ENCODE data around the gene MYRIP. TPM values are rescaled to one million over a fixed set of nuclear protein-coding genes. Genes with fewer than 3 reads are reported as not detected.
"Not testable (repeated sequence)": the region's sequence is repeated elsewhere in the genome, so short reads cannot be mapped to it uniquely, and the experiment has no call there.

The MYRIP gene
- total RNA-seq, 1 donor from 2014 or later = 0.70 TPM

DNA sequence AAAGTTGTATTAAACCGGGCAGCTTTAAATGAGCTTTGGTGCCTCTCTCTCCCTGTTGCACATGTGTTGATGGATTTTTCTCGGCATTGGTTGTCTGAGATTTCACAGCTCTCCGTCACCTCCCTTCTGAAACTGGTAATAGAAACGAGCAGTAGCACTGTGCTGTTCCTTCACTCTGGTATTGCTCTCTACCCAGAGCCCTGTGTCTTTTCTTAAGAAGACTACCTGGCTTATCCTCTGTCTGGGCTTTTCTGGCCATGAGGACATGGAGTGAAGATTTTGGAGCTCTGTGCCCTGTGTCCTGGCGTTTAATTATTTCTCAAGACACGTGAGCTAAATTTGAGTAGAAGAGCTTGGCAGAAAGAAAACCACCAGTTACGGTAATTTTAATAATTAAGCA is 290.5 kb downstream of the MYRIP start:
- intact Hi-C loops (cut with DNase I) = no loop called here

DNA sequence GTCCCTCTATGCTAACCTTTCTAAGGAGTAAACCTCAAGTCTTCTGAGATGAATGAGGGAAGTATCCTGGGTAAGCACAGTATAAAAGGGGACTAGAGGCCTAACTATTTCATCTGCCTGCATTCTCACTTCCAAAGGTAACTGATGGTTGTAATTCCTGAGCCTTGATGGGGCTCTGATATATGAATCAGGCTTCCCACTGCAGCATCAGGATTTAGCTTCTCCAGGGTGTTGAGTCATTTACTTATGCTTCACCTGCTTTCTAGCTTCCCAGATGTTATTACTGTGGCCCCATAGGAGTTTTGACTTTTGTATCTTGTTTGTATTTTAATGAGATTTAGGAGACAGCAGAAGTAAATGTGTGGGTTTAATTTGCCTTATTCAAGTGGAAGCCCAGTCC is 292.8 kb downstream of the MYRIP start:
- intact Hi-C loops (cut with DNase I) = no loop called here
- no peak for DNase-seq (ENCODE audit: low spot score)

More for the DNA sequence above, 290.5 kb downstream of the MYRIP start:
- DNase-seq (ENCODE audit: low spot score) = no peak

DNA sequence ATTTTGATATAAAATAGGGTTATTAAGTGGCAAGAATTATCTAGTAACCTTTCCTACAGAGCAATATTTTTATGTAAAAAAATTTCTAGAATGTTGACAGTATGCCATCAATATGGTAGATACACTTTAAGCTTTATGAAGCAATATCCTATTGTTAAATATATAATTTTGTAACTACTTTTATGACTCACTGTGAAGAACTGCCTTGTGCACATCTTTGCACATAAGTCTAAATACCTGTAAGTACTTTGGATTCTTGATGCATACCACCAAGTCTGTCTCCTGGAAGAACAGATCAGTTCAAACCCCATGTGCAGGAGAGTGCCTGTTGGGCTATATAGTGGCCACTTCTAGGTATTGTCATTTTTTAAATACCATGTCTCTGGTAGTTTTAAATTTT is 294.4 kb downstream of the MYRIP start:
- intact Hi-C loops (cut with DNase I) = no loop called here
- DNase-seq (ENCODE audit: low spot score) = no peak

DNA sequence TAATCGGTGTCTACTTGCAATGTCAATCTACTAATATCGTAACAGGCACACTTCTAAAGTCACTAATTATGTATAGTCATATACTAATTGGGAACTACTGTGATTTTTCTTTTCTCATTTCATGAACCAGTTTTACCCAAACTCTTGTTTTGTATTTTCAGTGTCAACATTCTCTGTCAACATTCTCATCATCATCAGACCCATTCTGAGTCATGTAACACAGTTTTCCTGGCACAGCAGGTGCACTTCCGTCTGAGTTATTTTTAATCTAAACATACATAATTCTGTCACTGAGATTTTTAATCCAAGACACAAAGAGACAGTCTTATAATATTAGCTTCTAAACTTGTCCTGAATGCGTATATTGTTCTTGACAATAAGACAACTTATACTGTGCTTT is 295.0 kb downstream of the MYRIP start:
- DNase-seq (ENCODE audit: low spot score) = no peak
- intact Hi-C loops (cut with DNase I) = no loop called here

DNA sequence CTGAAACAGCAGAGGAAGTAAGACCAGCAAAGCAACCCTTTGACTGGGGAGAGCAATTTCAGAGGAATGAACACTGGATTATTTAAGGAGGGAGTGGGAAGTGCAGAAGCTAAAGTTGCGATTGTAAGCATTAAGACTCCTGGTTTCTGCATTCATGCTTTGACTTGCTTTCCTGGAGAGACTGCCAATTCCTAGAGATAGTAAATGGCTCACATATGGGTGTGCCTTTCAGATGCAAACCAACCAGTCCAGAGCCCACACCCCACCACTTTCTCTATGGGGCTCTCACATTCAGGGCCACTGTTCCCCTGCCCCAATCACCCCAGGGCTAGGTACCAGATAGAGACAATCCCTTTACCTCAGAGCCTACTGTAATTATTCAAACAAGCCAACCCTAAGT is 299.2 kb downstream of the MYRIP start:
- DNase-seq (ENCODE audit: low spot score) = no peak
- intact Hi-C loops (cut with DNase I) = no loop called here

DNA sequence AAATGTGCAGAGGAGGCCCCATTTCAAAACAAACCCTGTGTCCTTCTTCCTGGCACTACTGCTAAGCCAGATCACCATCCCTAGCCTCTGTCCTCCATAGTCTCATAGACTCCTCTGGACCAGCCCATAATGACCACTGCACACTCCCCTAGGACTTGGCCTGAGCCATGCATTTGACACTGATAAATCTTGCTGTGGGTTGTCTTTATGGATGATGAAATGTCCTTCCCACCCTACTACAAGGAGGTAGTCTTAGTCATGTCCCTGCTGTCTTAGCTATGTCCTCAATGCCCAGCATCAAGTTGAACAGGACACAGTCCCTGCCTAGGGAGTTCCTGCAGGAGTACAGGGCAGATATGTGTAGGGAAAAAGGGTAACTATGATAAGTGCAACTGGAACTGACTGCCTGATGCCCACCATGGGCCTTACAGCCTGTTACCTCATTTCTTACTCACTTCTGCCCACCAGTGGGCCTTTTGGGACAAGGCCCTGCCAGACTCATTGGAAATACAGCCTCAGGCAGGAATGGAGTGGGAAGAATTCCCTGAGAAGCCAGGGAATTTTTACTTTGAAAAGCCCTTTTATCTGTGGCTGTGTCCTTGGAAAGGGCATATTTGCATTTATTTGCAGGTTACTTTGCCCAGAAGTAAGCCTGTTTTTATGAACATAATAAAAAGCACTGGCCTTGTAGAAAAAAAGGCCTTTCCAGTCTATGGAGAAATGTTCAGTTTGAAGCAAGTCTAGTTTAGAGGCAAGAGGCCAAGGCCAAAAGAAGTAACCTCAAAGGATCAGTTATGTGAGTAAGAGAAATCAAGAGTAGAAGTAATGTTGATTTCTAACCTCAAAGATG is 300.5 kb downstream of the MYRIP start:
- DNase-seq (ENCODE audit: low spot score) = no peak
- intact Hi-C loops (cut with DNase I) = no loop called here

DNA sequence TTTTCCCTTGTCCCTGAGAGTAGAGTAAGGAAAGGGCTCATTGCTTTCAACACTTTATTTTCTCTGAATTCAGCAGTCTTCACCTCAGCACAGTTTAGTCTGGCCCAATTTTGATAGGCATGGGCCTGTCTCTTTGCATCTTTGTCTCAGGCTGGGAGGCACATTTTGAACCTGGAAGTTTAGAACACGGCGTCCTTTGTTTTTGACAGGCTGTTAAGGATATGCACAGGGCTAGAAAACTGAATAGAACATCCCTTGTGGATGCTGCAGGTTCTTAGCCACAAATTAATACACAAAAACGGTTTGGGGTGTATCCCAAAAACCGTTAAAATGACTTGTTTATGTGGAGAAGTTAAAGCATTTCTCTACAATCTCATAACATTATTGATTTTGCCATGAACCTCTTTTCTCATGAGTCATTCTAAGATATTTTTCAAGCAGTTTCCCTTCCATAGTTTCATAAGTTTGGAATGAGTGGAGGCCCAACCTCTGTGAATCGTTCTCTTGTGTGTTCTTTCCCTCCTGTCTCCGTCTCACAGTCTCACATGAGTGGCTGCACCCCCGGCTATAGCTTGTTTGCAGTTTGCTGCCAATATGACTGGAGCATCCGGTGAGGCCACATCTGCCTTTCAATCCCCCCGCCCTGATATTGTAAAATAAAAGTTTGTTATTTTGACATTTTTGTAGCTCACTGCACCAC is 307.2 kb downstream of the MYRIP start:
- intact Hi-C loops (cut with DNase I) = no loop called here
- DNase-seq (ENCODE audit: low spot score) = no peak

- DNase-seq (ENCODE audit: low spot score) = no peak
- intact Hi-C loops (cut with DNase I) = no loop called here
Measured at GRCh38 chr3:40118091-40118490, 308.7 kb downstream of the MYRIP start.

DNA sequence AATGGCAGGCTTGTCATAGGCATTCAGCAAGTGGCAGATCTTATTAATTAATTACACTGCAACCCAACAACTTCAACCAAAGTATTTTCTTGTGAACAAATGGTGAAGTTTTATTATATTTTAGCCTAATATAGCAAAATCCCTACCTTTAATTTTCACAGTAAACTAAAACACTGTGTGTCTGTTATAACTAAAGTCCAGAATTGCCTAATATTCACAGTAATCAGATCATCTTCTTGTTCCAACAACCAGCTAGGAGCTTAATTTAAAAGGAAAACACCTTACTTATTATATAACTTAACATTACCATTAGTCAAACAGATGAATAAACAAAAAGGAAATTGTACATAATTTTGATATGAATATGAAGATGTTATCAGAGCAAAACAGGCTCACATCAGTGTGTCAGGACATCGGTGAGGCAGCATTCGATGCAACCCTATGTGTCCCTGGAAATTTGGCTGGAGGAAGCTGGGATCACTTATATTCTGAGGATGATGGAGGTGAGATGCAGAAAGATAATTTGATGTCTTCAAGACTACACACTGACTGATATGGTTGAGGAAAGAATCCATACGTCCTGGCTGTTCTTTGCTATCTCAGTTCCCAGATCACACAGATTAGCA is 310.8 kb downstream of the MYRIP start:
- intact Hi-C loops (cut with DNase I) = no loop called here
- DNase-seq (ENCODE audit: low spot score) = no peak

DNA sequence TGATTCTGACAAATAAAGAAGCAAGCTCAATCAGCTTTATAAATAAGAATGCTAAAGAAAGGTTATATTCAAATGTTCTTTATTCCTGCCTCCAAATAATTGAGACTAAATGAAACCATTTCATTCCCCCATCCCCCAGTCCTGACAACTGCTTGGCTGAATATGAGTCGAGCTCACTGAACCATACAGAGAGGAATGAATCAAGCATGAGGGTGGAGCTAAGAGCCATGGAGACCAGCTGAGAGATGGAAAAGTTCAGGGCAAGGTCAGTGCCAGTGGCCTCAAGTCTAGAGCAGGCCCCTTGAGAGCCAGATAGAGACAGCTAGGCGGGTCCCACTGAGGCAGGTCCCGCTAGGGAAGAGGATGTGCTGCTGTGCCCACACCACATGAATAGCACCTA is 311.4 kb downstream of the MYRIP start:
- intact Hi-C loops (cut with DNase I) = no loop called here

DNA sequence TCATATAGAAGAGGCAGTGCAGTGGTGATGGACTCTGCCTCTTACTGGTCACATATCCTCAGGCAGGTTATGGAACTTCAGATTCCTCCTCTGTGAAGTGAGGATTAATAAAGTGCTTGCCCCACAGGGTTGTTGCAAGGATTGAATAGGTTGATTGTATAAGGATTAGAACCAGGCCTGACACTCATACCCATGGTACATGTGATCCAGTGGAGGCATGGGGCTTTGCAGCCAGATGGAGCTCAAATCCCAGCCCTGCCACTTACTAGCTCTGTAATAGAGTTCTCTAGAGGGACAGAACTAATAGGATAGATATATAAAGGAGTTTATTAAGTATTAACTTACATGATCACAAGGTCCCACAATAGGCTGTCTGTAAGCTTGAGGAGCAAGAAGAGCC is 315.5 kb downstream of the MYRIP start:
- intact Hi-C loops (cut with DNase I) = no loop called here
- DNase-seq (ENCODE audit: low spot score) = no peak

More for the DNA sequence above, 311.4 kb downstream of the MYRIP start:
- DNase-seq (ENCODE audit: low spot score) = no peak

DNA sequence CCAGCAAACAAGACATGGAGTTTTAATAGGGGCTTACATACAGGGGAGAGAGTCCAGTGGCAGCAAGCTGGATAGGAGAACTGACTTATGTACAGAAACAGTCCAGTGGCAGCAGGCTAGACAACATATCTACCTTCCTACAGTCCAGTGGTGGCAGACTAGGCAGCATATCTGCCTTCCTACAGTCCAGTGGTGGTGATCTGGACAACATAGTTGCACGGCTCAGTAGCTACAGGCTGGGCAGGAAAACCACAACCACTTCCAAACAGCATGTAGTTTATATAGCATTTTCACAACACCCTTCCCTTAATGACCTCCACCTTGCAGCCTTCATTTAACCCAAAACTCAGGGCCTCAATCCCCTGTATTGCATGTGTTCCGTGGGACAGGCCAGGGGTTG is 318.8 kb downstream of the MYRIP start:
- intact Hi-C loops (cut with DNase I) = no loop called here
- no peak for DNase-seq (ENCODE audit: low spot score)

GRCh38 chr3:40129510-40129909 is 320.1 kb downstream of the MYRIP start:
- no peak for DNase-seq (ENCODE audit: low spot score)
- intact Hi-C loops (cut with DNase I) = no loop called here

DNA sequence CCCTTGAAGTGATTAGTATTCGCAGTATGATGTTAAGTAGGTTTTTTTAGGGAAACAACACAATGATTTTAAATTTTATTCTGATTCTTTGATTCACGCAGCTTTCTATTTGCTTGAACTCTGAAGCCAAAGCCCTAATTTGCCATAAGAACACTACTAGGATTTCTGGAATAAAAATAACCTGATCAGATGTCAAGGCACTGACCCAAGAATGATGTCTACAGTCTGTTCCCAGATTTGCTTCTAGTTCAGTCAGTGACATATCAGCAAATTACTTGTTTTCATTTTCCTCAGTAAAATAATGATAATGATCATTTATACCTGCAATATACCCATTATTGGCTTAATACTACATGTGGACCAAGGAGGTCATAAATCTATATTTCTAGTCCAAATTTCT is 320.6 kb downstream of the MYRIP start:
- no peak for DNase-seq (ENCODE audit: low spot score)
- intact Hi-C loops (cut with DNase I) = no loop called here

- intact Hi-C loops (cut with DNase I) = no loop called here
- no peak for DNase-seq (ENCODE audit: low spot score)
Measured at GRCh38 chr3:40130721-40131120, 321.3 kb downstream of the MYRIP start.

GRCh38 chr3:40133886-40134575 is 324.6 kb downstream of the MYRIP start:
- intact Hi-C loops (cut with DNase I); DNase-seq (ENCODE audit: low spot score): not testable (repeated sequence)

GRCh38 chr3:40137591-40138295 is 328.3 kb downstream of the MYRIP start:
- intact Hi-C loops (cut with DNase I) = no loop called here
- DNase-seq (ENCODE audit: low spot score) = no peak

DNA sequence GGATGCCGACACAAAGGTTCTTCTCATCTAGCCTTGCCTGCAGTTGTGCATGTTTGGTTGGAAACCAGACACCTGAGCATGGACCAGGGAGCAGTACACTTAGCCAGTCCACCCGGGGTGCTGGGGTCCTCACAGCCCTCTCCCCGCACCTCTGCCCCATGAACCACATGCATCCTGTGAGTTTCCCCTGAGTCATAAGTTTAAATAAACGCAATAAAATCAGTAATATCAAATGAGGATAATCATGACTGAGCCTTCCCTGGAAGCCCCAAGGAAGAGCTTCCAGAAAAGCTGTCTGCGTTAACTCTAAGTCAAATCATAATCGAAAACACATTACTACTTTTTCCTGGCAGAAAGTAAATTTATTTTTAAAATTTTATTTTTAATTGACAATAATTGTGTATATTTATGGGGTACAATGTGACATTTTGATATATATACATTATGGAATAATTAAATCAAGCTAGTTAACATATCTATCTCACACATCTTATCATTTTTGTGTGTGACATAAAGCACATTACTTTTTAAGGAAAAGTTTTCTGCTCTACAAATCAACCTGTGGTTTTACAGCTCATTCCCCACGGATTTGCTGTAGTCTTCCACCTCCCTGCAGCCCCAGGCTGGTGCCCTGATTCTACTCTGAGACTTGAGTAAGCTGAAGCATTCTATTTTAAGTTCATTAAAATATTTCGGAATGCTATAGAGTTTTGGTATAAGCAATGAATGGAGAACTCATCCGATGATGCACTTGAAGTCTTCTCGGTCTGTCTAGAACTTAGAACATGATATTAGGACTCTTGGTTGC is 334.1 kb downstream of the MYRIP start:
- no peak for DNase-seq (ENCODE audit: low spot score)
- intact Hi-C loops (cut with DNase I) = no loop called here

DNA sequence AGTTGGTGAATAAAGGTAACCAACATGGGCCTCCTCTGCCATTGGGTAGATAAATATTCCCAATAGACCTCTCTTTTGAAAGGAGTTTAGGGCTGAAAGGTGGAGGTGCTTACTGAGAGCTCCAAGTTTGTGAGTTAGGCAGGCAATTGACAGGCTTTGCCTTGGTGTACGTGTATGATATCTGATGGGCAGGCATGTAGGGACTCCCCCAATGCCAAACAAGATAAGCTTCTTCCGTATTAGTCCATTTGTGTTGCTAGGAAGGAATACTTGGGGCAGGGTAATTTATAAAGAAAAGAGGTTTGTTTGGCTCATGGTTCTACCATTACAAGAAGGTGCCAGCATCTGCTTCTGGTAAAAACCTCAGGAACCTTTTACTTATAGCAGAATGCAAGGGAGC is 339.4 kb downstream of the MYRIP start:
- DNase-seq (ENCODE audit: low spot score) = no peak

More for the DNA sequence above, 339.4 kb downstream of the MYRIP start:
- intact Hi-C loops (cut with DNase I) = no loop called here
